NB4 (cell line): Measurements from ENCODE around the gene GADD45G.

Experiments used
- MYC ChIP-seq: IDR thresholded peaks from 2 replicates; pipeline ENCODE4 v1.6.1; 2011; ENCODE audit warnings: low read depth, low read length
- POLR2A ChIP-seq: IDR thresholded peaks from 2 replicates; pipeline ENCODE4 v1.6.1; 2011; ENCODE audit warnings: mild to moderate bottlenecking; ENCODE audit not compliant: insufficient read length; ENCODE audit errors: extremely low read depth
- TF ChIP-seq, protein P1 (sequence below): IDR thresholded peaks from one replicate; pipeline ENCODE4 v1.5.1; 2012; ENCODE audit warnings: low read depth, low read length

DNA sequence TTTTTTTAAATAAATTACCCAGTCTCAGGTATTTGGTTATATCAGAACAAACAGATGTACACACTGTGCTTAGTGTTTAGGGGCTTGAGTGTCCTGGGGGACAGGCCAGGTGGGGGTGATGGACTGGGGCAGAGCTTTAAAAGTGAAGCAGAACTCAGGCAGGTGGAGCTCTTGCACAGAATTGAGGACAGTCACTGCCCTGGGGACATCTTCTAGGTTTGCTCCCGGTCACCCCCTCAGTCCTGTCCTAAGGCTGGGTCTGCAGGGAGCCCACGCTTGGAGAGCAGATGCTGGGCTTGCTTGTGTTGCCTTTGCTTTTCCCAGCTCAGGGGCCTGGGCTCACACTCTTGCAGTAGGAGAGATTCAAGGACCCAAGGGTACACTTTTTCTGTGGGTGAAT is 10.8 kb downstream of the GADD45G start:
- TF ChIP-seq, protein P1, sequence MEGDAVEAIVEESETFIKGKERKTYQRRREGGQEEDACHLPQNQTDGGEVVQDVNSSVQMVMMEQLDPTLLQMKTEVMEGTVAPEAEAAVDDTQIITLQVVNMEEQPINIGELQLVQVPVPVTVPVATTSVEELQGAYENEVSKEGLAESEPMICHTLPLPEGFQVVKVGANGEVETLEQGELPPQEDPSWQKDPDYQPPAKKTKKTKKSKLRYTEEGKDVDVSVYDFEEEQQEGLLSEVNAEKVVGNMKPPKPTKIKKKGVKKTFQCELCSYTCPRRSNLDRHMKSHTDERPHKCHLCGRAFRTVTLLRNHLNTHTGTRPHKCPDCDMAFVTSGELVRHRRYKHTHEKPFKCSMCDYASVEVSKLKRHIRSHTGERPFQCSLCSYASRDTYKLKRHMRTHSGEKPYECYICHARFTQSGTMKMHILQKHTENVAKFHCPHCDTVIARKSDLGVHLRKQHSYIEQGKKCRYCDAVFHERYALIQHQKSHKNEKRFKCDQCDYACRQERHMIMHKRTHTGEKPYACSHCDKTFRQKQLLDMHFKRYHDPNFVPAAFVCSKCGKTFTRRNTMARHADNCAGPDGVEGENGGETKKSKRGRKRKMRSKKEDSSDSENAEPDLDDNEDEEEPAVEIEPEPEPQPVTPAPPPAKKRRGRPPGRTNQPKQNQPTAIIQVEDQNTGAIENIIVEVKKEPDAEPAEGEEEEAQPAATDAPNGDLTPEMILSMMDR = no peak
- no peak for TF ChIP-seq POLR2A
- no peak for TF ChIP-seq MYC
